ENCODE results near the gene LMAN1L.

Gene LMAN1L

DNA sequence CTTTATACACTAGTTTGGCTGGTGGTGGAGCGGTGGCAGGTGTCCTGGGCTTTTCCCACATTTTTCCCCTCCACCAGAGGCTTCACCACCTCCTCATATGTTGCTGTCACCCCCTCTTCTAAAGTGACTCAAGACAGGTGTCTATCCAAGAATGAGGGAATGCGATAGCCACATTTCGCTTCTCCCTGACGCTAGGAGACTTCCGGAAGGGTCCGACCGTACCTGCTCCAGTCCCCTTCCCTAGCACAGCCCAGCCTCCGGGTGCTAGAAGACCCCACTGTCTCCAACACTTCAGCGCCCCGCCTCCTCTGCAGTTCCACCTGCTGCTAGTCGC, 60.0 kb downstream of the LMAN1L start:
- TF ChIP-seq, protein P1, sequence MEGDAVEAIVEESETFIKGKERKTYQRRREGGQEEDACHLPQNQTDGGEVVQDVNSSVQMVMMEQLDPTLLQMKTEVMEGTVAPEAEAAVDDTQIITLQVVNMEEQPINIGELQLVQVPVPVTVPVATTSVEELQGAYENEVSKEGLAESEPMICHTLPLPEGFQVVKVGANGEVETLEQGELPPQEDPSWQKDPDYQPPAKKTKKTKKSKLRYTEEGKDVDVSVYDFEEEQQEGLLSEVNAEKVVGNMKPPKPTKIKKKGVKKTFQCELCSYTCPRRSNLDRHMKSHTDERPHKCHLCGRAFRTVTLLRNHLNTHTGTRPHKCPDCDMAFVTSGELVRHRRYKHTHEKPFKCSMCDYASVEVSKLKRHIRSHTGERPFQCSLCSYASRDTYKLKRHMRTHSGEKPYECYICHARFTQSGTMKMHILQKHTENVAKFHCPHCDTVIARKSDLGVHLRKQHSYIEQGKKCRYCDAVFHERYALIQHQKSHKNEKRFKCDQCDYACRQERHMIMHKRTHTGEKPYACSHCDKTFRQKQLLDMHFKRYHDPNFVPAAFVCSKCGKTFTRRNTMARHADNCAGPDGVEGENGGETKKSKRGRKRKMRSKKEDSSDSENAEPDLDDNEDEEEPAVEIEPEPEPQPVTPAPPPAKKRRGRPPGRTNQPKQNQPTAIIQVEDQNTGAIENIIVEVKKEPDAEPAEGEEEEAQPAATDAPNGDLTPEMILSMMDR (IDR thresholded peaks at IDR 0.05; ENCODE audit: insufficient read depth, low read depth, low read length, missing control alignments) = no peak
- H3K4me3 ChIP-seq (ENCODE audit: low read length) = peak overlapping the region; percentile 75
- no peak for DNase-seq (ENCODE audit: low read depth)

DNA sequence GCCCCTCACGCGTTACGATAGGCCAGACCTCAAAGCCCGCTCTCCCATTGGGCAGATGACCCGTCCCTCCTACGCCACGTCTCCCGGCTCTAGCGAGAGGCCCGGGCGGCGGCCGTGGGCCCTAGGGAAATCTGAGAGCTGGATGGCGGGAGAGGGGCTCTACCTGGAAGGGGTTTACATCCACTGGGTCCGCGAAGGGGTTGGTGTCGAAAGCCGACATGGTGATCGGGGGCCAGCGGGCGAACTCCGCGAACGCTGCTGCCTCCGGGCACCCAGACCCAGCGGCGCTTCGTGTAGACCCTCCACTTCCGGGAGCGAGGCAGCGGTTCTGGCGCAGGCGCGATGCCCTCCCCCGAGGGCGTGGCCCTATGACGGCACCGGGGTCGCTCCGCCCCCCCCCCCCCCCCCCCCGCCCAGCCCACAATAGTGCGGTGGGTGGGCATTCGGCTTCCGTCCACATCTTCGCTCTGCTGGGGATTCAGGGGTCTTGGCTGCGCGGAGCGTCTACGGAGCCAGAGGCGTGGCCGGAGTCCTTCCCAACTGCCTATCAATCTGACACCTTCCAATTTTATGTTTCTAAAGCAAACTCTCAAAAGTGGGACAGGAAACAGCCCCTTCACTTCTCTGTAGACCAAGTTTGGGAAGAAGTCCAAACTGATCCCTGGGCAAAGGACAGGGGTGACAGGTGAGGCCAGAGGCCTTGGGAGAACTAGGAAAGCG, 60.6 kb downstream of the LMAN1L start, which contains the start of gene SCAMP2:
Gene SCAMP2 (minus strand): TSS at position 330 of the 720 bp plus-strand sequence. CDS start 110 bp downstream, at position 220.
- peak; percentile 96 for DNase-seq (ENCODE audit: low read depth)
- peak within 1 kb of the TSS; percentile 75 for H3K4me3 ChIP-seq (ENCODE audit: low read length)
- TF ChIP-seq, protein P1 (IDR thresholded peaks at IDR 0.05; ENCODE audit: insufficient read depth, low read depth, low read length, missing control alignments) = no peak

DNA sequence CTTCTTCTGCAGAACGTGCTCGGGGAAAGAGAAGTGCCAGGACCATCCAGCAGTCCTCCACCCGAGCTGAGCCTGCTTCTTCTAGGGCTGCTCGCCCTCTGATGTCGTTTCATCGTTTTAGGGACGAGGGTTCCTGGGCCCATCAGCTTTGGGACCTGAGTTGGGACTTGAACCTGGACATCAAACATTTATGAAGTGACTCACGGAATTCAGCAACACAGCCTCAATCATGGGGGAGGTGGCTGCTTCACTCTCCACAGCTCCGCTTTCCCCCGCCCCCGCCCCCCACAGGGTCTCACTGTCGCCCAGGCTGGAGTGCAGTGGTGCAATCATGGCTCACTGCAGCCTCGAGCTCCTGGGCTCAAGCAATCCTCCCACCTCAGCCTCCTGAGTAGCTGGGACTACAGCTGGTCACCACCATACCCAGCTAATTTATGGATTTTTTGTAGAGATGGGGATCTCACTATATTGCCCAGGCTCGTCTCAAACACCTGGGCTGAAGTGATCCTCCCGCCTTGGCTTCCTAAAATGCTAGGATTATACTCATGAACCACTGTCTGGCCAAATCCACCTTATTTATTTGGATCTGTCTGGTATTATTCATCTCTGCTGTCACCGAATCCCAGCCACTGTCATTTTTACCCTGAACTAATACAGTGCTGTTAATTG, 61.3 kb downstream of the LMAN1L start:
- DNase-seq (ENCODE audit: low read depth) = no peak
- peak overlapping the region; percentile 75 for H3K4me3 ChIP-seq (ENCODE audit: low read length)
- TF ChIP-seq, protein P1 (IDR thresholded peaks at IDR 0.05; ENCODE audit: insufficient read depth, low read depth, low read length, missing control alignments) = no peak
